HEK293 (cell line): ENCODE results near the gene FOXD1.

ENCODE experiments used
- CTCF ChIA-PET: fragments of 350-600 bp; formaldehyde crosslinking; extraction: SDS; loops from one replicate; lab custom pipeline; 2021; ENCODE audit warnings: antibody characterized with exemption; lab: Yijun Ruan, JAX
- POLR2A ChIA-PET: fragments of 300-600 bp; formaldehyde crosslinking; extraction: SDS; loops from one replicate; lab custom pipeline; 2020; ENCODE audit warnings: antibody characterized with exemption, inconsistent platforms; lab: Yijun Ruan, JAX
- H3K27ac ChIP-seq: fragments of 200-500 bp; sonication (Bioruptor generic); 2 replicates; pipeline ENCODE4 v1.5.1; 2014; ENCODE audit warnings: low read depth, low read length, control low read depth, inconsistent platforms; ENCODE audit errors: extremely low read depth
- H3K36me3 ChIP-seq, 2 experiments: fragments of 200-500 bp in 1 of 2; sonication (Bioruptor generic) in 1 of 2; 1 replicate in 1 of 2; 2 replicates in 1 of 2; pipeline ENCODE4 v1.5.1; 2014 to 2017; ENCODE audit warnings: inconsistent platforms in 2 of 2, low read length in 2 of 2; ENCODE audit not compliant: control insufficient read depth in 2 of 2, insufficient read depth in 1 of 2
- H3K4me1 ChIP-seq: fragments of 200-500 bp; sonication (Bioruptor generic); 2 replicates; pipeline ENCODE4 v1.5.1; 2014; ENCODE audit warnings: mild to moderate bottlenecking, low read length, inconsistent platforms; ENCODE audit not compliant: control insufficient read depth, insufficient read depth
- H3K4me3 ChIP-seq: 2 replicates; pipeline ENCODE4 v1.5.1; 2011; ENCODE audit warnings: low read depth, mild to moderate bottlenecking, control low read depth, low read length, moderate library complexity
- H3K9me3 ChIP-seq: fragments of 200-500 bp; sonication (Bioruptor generic); 2 replicates; pipeline ENCODE4 v1.5.1; 2014; ENCODE audit warnings: low read depth, low read length, inconsistent platforms; ENCODE audit not compliant: control insufficient read depth, insufficient read depth
- BCL11B ChIP-seq: fragments of 450-650 bp; formaldehyde crosslinking; IDR thresholded peaks from 2 replicates; pipeline ENCODE4 v1.5.1; 2016; ENCODE audit warnings: low read depth, missing biosample characterization, missing genetic modification characterization
- GLIS1 ChIP-seq: fragments of 450-650 bp; formaldehyde crosslinking; IDR thresholded peaks from 2 replicates; pipeline ENCODE4 v1.5.1; 2016; ENCODE audit warnings: missing biosample characterization, missing genetic modification characterization
- GLIS2 ChIP-seq: fragments of 450-650 bp; formaldehyde crosslinking; IDR thresholded peaks from 2 replicates; pipeline ENCODE4 v1.5.1; 2016; ENCODE audit warnings: missing biosample characterization, missing genetic modification characterization
- PRDM1 ChIP-seq: fragments of 450-650 bp; formaldehyde crosslinking; IDR thresholded peaks from 2 replicates; pipeline ENCODE4; 2016; ENCODE audit warnings: missing biosample characterization, missing genetic modification characterization
- SALL2 ChIP-seq: fragments of 450-650 bp; formaldehyde crosslinking; IDR thresholded peaks from 2 replicates; pipeline ENCODE4 v1.5.0; 2017; ENCODE audit warnings: missing biosample characterization, mild to moderate bottlenecking, missing genetic modification characterization, borderline replicate concordance
- SCRT1 ChIP-seq: fragments of 450-650 bp; formaldehyde crosslinking; IDR thresholded peaks from 2 replicates; pipeline ENCODE4 v1.5.1; 2016; ENCODE audit warnings: missing biosample characterization, missing genetic modification characterization, borderline replicate concordance
- ZBTB17 ChIP-seq: fragments of 450-650 bp; formaldehyde crosslinking; IDR thresholded peaks from 2 replicates; pipeline ENCODE4 v1.5.1; 2016; ENCODE audit warnings: missing biosample characterization, missing genetic modification characterization
- ZBTB20 ChIP-seq: fragments of 450-650 bp; formaldehyde crosslinking; IDR thresholded peaks from 2 replicates; pipeline ENCODE4 v1.5.1; 2016; ENCODE audit warnings: missing biosample characterization, missing genetic modification characterization
- ZNF184 ChIP-seq: fragments of 450-650 bp; IDR thresholded peaks from 2 replicates; pipeline ENCODE4 v1.5.1; 2018; ENCODE audit warnings: missing biosample characterization, mild to moderate bottlenecking, missing genetic modification characterization
- ZNF274 ChIP-seq, 2 experiments: fragments of 200-500 bp in 1 of 2; fragments of 450-650 bp in 1 of 2; sonication (Bioruptor generic) in 1 of 2; formaldehyde crosslinking in 1 of 2; IDR thresholded peaks; 2 replicates each; pipeline versions ENCODE4 v1.5.1 to v1.6.1; 2014 to 2016; ENCODE audit warnings: borderline replicate concordance in 1 of 2, inconsistent platforms in 1 of 2, low read length in 1 of 2, missing biosample characterization in 1 of 2, missing genetic modification characterization in 1 of 2
- ZNF335 ChIP-seq: fragments of 450-650 bp; formaldehyde crosslinking; conservative IDR thresholded peaks from 2 replicates; pipeline ENCODE4 v1.5.1; 2016; ENCODE audit warnings: missing biosample characterization, missing genetic modification characterization
- ZNF341 ChIP-seq: fragments of 450-650 bp; formaldehyde crosslinking; IDR thresholded peaks from 2 replicates; pipeline ENCODE4; 2016; ENCODE audit warnings: low read depth, missing biosample characterization, missing genetic modification characterization
- ZNF621 ChIP-seq: fragments of 450-650 bp; formaldehyde crosslinking; IDR thresholded peaks from 2 replicates; pipeline ENCODE4 v1.5.1; 2017; ENCODE audit warnings: missing biosample characterization, missing genetic modification characterization
- ZNF626 ChIP-seq: fragments of 450-650 bp; sonication (Bioruptor Pico); formaldehyde crosslinking; IDR thresholded peaks from 2 replicates; pipeline ENCODE4 v1.5.1; 2018; ENCODE audit warnings: missing biosample characterization, missing genetic modification characterization, inconsistent platforms
- ZNF664 ChIP-seq: fragments of 450-650 bp; formaldehyde crosslinking; IDR thresholded peaks from 2 replicates; pipeline ENCODE4 v1.5.1; 2016; ENCODE audit warnings: missing biosample characterization, missing genetic modification characterization
- ZNF670 ChIP-seq: fragments of 450-650 bp; formaldehyde crosslinking; IDR thresholded peaks from 2 replicates; pipeline ENCODE4 v1.5.1; 2016; ENCODE audit warnings: missing biosample characterization, missing genetic modification characterization, low read depth
- ZNF837 ChIP-seq: fragments of 450-650 bp; formaldehyde crosslinking; IDR thresholded peaks from 2 replicates; pipeline ENCODE4 v1.5.1; 2016; ENCODE audit warnings: missing biosample characterization, missing genetic modification characterization
- TF ChIP-seq, protein P1 (sequence below): fragments of 450-650 bp; formaldehyde crosslinking; optimal IDR thresholded peaks from 2 replicates; pipeline ENCODE3; 2016; ENCODE audit warnings: missing biosample characterization, mild to moderate bottlenecking, missing genetic modification characterization
- TF ChIP-seq, protein P2 (sequence below): fragments of 450-650 bp; formaldehyde crosslinking; IDR thresholded peaks from 2 replicates; pipeline ENCODE4 v1.5.1; 2016; ENCODE audit warnings: missing biosample characterization, missing genetic modification characterization
- TF ChIP-seq, protein P3 (sequence below): fragments of 450-650 bp; formaldehyde crosslinking; IDR thresholded peaks from 2 replicates; pipeline ENCODE4 v1.5.1; 2016; ENCODE audit warnings: missing biosample characterization, missing genetic modification characterization
- TF ChIP-seq, protein P4 (sequence below): fragments of 450-650 bp; formaldehyde crosslinking; IDR thresholded peaks from 2 replicates; pipeline ENCODE4 v1.5.1; 2016; ENCODE audit warnings: missing biosample characterization, missing genetic modification characterization
- TF ChIP-seq, protein P5 (sequence below): fragments of 450-650 bp; formaldehyde crosslinking; IDR thresholded peaks from 2 replicates; pipeline ENCODE4 v1.5.1; 2016; ENCODE audit warnings: missing biosample characterization, missing genetic modification characterization

FOXD1 gene

DNA sequence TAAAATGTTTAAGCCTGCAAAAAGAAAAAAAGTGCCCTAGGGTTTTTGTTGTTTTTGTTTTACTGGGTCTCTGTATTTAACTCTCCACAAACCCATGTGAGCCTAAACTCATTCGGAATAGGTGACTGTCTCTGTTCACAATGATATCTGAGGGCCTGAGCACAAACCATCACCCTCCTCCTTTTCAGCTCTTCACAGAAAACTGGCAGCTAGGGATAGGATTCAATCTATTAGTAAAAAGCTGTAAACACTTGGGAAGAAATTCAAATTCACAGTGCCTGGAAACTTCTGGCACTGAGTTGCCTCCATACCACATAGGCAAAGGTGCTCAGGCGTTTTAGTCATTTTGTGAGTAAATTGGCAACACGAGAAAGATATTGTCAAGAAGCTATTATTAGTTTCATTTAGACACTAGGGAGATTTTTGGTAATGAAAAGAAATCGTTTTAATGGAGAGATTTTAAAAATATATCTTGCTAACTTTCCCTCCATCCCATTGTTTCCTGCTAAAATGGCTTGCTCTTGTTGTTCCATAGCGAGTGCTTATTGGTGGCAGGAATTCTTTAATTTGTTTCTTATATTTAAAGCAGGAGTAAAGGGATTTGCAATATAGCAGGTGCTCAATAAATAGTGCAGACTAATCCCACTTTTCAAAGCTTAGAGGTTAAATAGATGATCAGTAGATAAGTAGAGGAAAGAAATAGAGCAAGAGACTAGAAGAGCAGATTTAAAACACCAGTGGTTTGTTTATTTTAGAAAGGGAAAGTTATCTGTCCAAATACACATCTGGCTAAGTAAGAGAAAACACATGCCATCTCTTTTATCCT, 9.7 kb downstream of the FOXD1 start:
- no peaks in the 10 kb centered on the region for H3K36me3 ChIP-seq
- no peak overlapping the region for H3K4me3 ChIP-seq
- H3K4me1 ChIP-seq = peaks cover 48% of the 10 kb centered on the region
- ChIA-PET POLR2A (interaction anchor here (1.3 kb wide), 1 partner anchor 10 kb away, joined by 7 read pairs; the partner anchor contains the start of gene FOXD1), CTCF (interaction anchor here (0.7 to 2.9 kb wide), 5 partner anchors 12 to 484 kb away, joined by 3 to 15 read pairs (median 3); no protein-coding TSS in a partner anchor)
- TF ChIP-seq GLIS2 (tag by site-specific recombination) = no peak
- TF ChIP-seq BCL11B (tag by site-specific recombination) = no peak
- 0 out of 2 replicates have a peak, but pooled peaks have one; percentile 7 for TF ChIP-seq PRDM1 (tag by site-specific recombination)
- peak; percentile 91 for TF ChIP-seq ZNF664 (tag by site-specific recombination)
- no peak for TF ChIP-seq ZNF626 (tag by site-specific recombination)
- no peaks in the 10 kb centered on the region for H3K9me3 ChIP-seq
- H3K27ac ChIP-seq = peak overlapping the region; percentile 33; the same call in 1 of the 2 replicates

DNA sequence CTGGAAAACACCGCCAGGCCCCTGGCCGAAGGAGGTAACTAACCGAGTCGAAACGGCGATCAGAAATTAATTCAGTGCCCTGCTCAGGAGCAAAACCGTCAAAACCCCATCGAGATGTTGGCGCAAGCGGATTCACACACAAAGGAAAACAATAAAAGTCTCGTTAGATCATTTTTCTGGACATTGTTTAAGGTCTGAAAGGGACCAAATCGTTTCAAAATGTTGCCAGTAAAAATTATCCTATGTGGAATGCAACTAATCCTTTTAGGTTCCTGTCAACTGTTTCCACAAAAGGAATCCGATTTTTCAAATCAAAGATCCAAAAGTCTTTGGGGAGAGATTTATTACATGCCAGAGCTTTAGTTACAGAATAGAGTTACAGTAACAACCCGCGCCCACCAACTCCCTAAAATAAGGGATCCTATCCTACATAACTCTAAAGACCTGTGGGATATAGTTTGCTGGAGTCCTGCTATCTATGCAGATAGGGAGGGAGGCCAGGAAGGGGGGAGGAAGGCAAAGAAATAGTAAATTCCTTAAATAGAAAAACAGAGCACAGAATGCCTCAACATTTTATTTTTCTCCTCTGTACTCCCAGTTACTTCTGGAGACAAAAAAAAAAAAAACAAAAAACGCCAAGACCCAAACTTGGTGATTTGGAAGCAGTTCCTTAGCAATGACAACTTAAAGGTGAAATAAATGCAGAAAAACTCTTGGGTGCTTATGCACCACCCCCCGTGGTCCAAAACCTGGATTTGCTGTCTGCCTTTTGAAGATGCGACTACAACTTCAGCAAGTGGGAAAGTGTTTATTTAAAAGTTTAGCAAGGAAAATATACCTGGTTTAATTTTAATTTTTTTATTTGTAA, 10.6 kb downstream of the FOXD1 start:
- peak overlapping the region; percentile 99 for H3K27ac ChIP-seq
- H3K4me3 ChIP-seq = peak overlapping the region; percentile 44
- CTCF ChIA-PET = interaction anchor here (0.7 to 2.9 kb wide), 6 partner anchors 13 to 483 kb away, joined by 3 to 15 read pairs (median 4); no protein-coding TSS in a partner anchor
- POLR2A ChIA-PET = interaction anchor here (1.3 to 1.5 kb wide), 2 partner anchors 10 to 11 kb away, joined by 7 to 25 read pairs; partner anchors contain the start of gene FOXD1
- H3K36me3 ChIP-seq = no peaks in the 10 kb centered on the region
- no peaks in the 10 kb centered on the region for H3K9me3 ChIP-seq
- H3K4me1 ChIP-seq = peaks cover 45% of the 10 kb centered on the region
- TF ChIP-seq ZNF341 = no peak
- TF ChIP-seq GLIS1 (tag by site-specific recombination) = peak; percentile 21; the same call in 1 of the 2 replicates
- TF ChIP-seq, protein P1, sequence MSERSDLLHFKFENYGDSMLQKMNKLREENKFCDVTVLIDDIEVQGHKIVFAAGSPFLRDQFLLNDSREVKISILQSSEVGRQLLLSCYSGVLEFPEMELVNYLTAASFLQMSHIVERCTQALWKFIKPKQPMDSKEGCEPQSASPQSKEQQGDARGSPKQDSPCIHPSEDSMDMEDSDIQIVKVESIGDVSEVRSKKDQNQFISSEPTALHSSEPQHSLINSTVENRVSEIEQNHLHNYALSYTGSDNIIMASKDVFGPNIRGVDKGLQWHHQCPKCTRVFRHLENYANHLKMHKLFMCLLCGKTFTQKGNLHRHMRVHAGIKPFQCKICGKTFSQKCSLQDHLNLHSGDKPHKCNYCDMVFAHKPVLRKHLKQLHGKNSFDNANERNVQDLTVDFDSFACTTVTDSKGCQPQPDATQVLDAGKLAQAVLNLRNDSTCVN (tag by site-specific recombination) = no peak
- TF ChIP-seq, protein P2, sequence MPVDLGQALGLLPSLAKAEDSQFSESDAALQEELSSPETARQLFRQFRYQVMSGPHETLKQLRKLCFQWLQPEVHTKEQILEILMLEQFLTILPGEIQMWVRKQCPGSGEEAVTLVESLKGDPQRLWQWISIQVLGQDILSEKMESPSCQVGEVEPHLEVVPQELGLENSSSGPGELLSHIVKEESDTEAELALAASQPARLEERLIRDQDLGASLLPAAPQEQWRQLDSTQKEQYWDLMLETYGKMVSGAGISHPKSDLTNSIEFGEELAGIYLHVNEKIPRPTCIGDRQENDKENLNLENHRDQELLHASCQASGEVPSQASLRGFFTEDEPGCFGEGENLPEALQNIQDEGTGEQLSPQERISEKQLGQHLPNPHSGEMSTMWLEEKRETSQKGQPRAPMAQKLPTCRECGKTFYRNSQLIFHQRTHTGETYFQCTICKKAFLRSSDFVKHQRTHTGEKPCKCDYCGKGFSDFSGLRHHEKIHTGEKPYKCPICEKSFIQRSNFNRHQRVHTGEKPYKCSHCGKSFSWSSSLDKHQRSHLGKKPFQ = no peak
- peak; percentile 89 for TF ChIP-seq ZBTB20 (tag by site-specific recombination)
- TF ChIP-seq ZNF184 (tag by site-specific recombination) = no peak
- TF ChIP-seq, protein P3, sequence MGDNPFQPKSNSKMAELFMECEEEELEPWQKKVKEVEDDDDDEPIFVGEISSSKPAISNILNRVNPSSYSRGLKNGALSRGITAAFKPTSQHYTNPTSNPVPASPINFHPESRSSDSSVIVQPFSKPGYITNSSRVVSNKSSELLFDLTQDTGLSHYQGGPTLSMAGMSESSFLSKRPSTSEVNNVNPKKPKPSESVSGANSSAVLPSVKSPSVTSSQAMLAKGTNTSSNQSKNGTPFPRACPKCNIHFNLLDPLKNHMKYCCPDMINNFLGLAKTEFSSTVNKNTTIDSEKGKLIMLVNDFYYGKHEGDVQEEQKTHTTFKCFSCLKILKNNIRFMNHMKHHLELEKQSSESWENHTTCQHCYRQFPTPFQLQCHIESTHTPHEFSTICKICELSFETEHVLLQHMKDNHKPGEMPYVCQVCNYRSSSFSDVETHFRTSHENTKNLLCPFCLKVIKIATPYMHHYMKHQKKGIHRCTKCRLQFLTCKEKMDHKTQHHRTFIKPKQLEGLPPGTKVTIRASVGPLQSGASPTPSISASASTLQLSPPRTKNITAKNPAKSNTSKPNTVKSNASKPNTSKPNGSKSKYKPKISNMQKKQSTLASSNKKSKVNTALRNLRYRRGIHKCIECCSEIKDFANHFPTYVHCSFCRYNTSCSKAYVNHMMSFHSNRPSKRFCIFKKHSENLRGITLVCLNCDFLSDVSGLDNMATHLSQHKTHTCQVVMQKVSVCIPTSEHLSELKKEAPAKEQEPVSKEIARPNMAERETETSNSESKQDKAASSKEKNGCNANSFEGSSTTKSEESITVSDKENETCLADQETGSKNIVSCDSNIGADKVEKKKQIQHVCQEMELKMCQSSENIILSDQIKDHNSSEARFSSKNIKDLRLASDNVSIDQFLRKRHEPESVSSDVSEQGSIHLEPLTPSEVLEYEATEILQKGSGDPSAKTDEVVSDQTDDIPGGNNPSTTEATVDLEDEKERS = no peak
- TF ChIP-seq, protein P4, sequence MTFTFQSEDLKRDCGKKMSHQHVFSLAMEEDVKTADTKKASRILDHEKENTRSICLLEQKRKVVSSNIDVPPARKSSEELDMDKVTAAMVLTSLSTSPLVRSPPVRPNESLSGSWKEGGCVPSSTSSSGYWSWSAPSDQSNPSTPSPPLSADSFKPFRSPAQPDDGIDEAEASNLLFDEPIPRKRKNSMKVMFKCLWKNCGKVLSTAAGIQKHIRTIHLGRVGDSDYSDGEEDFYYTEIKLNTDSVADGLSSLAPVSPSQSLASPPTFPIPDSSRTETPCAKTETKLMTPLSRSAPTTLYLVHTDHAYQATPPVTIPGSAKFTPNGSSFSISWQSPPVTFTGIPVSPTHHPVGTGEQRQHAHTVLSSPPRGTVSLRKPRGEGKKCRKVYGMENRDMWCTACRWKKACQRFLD (tag by site-specific recombination) = no peak
- TF ChIP-seq ZNF670 (tag by site-specific recombination) = no peak
- TF ChIP-seq ZNF335 (tag by site-specific recombination) = peak; percentile 64; the same call in 1 of the 2 replicates
- TF ChIP-seq ZNF621 (tag by site-specific recombination) = no peak
- TF ChIP-seq ZNF274 (IDR thresholded peaks at IDR 0.05; ENCODE audit: low read length) = no peak
- no peak for TF ChIP-seq ZNF274 (tag by site-specific recombination; IDR thresholded peaks at IDR 0.05; ENCODE audit: borderline replicate concordance)
- TF ChIP-seq SCRT1 (tag by site-specific recombination) = no peak
- peak; percentile 84 for TF ChIP-seq ZBTB17 (tag by site-specific recombination)
- TF ChIP-seq ZNF837 = no peak
- TF ChIP-seq, protein P5, sequence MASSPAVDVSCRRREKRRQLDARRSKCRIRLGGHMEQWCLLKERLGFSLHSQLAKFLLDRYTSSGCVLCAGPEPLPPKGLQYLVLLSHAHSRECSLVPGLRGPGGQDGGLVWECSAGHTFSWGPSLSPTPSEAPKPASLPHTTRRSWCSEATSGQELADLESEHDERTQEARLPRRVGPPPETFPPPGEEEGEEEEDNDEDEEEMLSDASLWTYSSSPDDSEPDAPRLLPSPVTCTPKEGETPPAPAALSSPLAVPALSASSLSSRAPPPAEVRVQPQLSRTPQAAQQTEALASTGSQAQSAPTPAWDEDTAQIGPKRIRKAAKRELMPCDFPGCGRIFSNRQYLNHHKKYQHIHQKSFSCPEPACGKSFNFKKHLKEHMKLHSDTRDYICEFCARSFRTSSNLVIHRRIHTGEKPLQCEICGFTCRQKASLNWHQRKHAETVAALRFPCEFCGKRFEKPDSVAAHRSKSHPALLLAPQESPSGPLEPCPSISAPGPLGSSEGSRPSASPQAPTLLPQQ (tag by site-specific recombination) = 0 out of 2 replicates have a peak, but pooled peaks have one; percentile 7
- no peak for TF ChIP-seq ZNF664 (tag by site-specific recombination)
- no peak for TF ChIP-seq SALL2 (tag by site-specific recombination)
